ENCODE data around the gene PHKB. TPM values are rescaled to one million over a fixed set of nuclear protein-coding genes. Genes with fewer than 3 reads are reported as not detected.

PHKB gene
- total and polyA plus RNA-seq, 4 donors: 24.4 to 86.5 (median 42.7) TPM

DNA sequence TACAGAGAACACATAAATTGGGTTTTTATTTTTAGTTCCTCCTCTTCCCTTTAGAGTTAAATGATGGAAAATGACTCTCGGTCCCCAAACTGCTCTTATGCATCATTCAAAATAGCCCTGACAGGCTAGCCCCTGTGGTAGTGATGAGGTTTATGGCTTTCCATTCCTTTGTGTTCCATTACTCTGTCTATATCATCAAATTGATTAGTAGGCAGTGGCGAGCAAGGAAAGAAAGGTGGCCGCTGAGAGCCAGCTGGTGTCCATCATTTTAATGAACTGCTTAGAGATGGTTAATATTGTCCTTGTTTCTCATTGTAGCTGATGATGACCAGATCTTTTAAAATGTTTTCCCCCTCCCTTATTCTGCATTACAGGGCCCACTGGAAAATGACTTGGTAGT is 179.5 kb downstream of the PHKB start:
- H3K36me3 ChIP-seq (ENCODE audit: control insufficient read depth in 1 of 2, insufficient read depth in 2 of 2, low read length in 1 of 2): no peaks in the 10 kb centered on the region
- intact Hi-C loops (cut with DNase I): no loop called here
- no peak for ATAC-seq (ENCODE audit: low FRiP score)
- no peak for DNase-seq
- H3K27me3 ChIP-seq (ENCODE audit: control insufficient read depth in 1 of 2, insufficient read depth in 2 of 2, low read length in 1 of 2): no peaks in the 10 kb centered on the region
- H3K9me3 ChIP-seq (ENCODE audit: control insufficient read depth, low read length): no peaks in the 10 kb centered on the region
- peaks cover 6 to 7% of the 10 kb centered on the region in 2 donors for H3K4me1 ChIP-seq (ENCODE audit: control insufficient read depth in 1 of 2, insufficient read depth in 2 of 2, low read length in 2 of 2)
- 97% methylated on average over 3 of the region's 3 CpGs for WGBS, 2 donors
- H3K4me3 ChIP-seq (ENCODE audit: low read length in 2 of 2): no peak overlapping the region
- no peak overlapping the region for H3K27ac ChIP-seq (ENCODE audit: low read depth in 1 of 2, low read length in 2 of 2)

DNA sequence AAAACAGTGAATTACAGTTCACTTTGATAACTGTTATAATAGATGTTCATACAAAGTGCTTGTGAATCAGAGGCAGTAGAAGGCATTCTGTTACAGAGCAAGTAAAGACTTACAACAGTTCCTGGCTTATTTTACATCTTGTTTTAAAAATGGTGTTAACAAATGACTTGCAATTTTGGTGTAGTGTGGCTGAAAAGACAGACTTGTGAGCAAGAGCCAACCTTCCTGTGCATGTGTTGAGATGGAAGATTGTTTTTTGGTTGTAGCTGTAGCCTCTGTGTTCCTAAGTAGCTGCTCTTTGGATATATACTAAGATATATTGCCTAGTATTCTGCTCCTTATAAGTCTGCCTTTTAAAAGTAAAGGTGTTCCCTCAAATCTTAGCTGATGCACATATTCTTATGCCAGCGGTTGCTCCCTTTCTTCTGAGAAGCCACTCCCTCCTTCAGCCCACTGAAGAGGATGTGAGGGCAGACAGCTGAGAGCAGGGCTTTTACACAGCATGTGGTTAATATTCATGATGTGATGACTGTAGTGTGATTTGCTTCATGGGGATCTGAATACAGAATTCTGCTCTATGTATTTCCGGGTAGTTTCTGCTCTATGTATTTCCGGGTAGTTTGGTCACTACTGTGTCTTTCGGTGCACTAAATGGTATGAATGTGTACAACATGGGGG is 182.3 kb downstream of the PHKB start:
- no peaks in the 10 kb centered on the region for H3K36me3 ChIP-seq (ENCODE audit: control insufficient read depth in 1 of 2, insufficient read depth in 2 of 2, low read length in 1 of 2)
- H3K4me3 ChIP-seq (ENCODE audit: low read length in 2 of 2): no peak overlapping the region
- DNase-seq (no peak), ATAC-seq (ENCODE audit: low FRiP score) (no peak)
- WGBS, 2 donors: 78 to 86% methylated on average over 4 of the region's 4 CpGs
- intact Hi-C loops (cut with DNase I): no loop called here
- no peaks in the 10 kb centered on the region for H3K9me3 ChIP-seq (ENCODE audit: control insufficient read depth, low read length)
- H3K27ac ChIP-seq (ENCODE audit: low read depth in 1 of 2, low read length in 2 of 2): no peak overlapping the region
- H3K27me3 ChIP-seq (ENCODE audit: control insufficient read depth in 1 of 2, insufficient read depth in 2 of 2, low read length in 1 of 2): no peaks in the 10 kb centered on the region
- peaks cover 6 to 7% of the 10 kb centered on the region in 2 donors for H3K4me1 ChIP-seq (ENCODE audit: control insufficient read depth in 1 of 2, insufficient read depth in 2 of 2, low read length in 2 of 2)

DNA sequence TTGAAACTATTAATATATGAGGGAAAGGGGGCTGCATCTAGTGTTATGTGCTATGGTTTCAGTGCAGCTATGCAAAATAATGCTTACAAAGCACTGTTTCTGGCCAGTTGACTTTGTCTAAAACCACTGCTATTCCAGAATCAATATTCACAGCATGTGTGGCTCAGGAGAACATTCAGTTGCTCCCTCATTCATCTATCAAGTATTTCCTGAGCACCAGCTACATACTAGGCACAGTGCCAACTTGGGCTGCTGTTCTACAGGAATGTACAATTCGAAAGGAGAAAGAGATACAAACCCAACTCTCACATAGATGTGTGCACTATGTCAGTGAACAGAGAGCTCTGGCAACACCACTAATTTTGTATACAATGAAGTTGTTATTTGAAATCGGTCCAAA is 183.0 kb downstream of the PHKB start:
- H3K9me3 ChIP-seq (ENCODE audit: control insufficient read depth, low read length): no peaks in the 10 kb centered on the region
- 26 to 30% methylated on average over 2 of the region's 2 CpGs for WGBS, 2 donors
- DNase-seq (peak in 1 of 2 donors; percentile 62), ATAC-seq (ENCODE audit: low FRiP score) (no peak)
- no peak overlapping the region for H3K4me3 ChIP-seq (ENCODE audit: low read length in 2 of 2)
- H3K27me3 ChIP-seq (ENCODE audit: control insufficient read depth in 1 of 2, insufficient read depth in 2 of 2, low read length in 1 of 2): no peaks in the 10 kb centered on the region
- peaks cover 6 to 7% of the 10 kb centered on the region in 2 donors for H3K4me1 ChIP-seq (ENCODE audit: control insufficient read depth in 1 of 2, insufficient read depth in 2 of 2, low read length in 2 of 2)
- H3K27ac ChIP-seq (ENCODE audit: low read depth in 1 of 2, low read length in 2 of 2): peak overlapping the region in 1 of 2 donors; percentile 44
- H3K36me3 ChIP-seq (ENCODE audit: control insufficient read depth in 1 of 2, insufficient read depth in 2 of 2, low read length in 1 of 2): no peaks in the 10 kb centered on the region
- intact Hi-C loops (cut with DNase I): no loop called here

DNA sequence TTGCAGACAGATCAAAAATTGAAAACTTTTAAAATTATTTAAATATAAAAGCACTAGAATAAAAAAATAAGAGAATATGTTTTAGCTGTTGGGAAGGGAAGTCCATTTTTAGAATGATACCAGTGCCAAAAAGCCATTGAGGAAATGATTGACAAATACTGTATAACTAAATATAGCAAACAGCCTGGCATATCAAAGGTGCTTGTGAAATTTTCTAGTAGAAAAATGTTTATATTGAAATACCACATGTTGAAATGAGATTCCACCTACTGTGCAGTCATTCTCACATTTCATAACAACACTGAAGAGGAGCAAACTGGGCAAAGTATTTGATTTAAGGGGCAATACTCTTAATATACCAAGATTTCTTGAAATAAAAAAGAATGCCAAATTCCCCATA is 183.5 kb downstream of the PHKB start:
- Histone ChIP-seq H3K4me3 (ENCODE audit: low read length in 2 of 2) (no peak overlapping the region), H3K36me3 (ENCODE audit: control insufficient read depth in 1 of 2, insufficient read depth in 2 of 2, low read length in 1 of 2) (no peaks in the 10 kb centered on the region), H3K9me3 (ENCODE audit: control insufficient read depth, low read length) (no peaks in the 10 kb centered on the region), H3K27me3 (ENCODE audit: control insufficient read depth in 1 of 2, insufficient read depth in 2 of 2, low read length in 1 of 2) (no peaks in the 10 kb centered on the region), H3K27ac (ENCODE audit: low read depth in 1 of 2, low read length in 2 of 2) (no peak overlapping the region), H3K4me1 (ENCODE audit: control insufficient read depth in 1 of 2, insufficient read depth in 2 of 2, low read length in 2 of 2) (peaks cover 6 to 7% of the 10 kb centered on the region in 2 donors)
- intact Hi-C loops (cut with DNase I): no loop called here
- DNase-seq: no peak
- no peak for ATAC-seq (ENCODE audit: low FRiP score)

DNA sequence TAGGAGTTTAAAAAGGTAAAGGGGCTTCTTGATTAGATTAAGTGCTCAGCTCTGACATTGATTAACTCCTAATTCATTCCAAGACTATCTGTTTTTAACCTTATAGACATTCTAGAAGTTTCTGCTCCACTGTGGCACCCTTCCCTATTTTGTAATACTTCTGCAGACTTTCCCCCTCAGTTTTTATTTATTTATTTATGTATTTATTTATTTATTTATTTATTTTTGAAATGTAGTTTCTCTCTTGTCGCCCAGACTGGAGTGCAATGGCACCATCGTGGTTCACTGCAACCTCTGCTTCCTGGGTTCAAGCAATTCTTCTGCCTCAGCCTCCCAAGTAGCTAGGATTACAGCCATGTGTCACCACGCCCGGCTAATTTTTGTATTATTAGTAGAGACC is 185.8 kb downstream of the PHKB start:
- WGBS, 2 donors: 95 to 99% methylated on average over 4 of the region's 4 CpGs
- intact Hi-C loops (cut with DNase I): no loop called here
- H3K27ac ChIP-seq (ENCODE audit: low read depth in 1 of 2, low read length in 2 of 2): no peak overlapping the region
- ATAC-seq (ENCODE audit: low FRiP score): no peak
- H3K9me3 ChIP-seq (ENCODE audit: control insufficient read depth, low read length): no peaks in the 10 kb centered on the region
- no peak overlapping the region for H3K4me3 ChIP-seq (ENCODE audit: low read length in 2 of 2)
- peaks cover 6 to 7% of the 10 kb centered on the region in 2 donors for H3K4me1 ChIP-seq (ENCODE audit: control insufficient read depth in 1 of 2, insufficient read depth in 2 of 2, low read length in 2 of 2)
- peaks cover 1 to 2% of the 10 kb centered on the region in 2 donors for H3K36me3 ChIP-seq (ENCODE audit: control insufficient read depth in 1 of 2, insufficient read depth in 2 of 2, low read length in 1 of 2)
- DNase-seq: no peak
- H3K27me3 ChIP-seq (ENCODE audit: control insufficient read depth in 1 of 2, insufficient read depth in 2 of 2, low read length in 1 of 2): no peaks in the 10 kb centered on the region

DNA sequence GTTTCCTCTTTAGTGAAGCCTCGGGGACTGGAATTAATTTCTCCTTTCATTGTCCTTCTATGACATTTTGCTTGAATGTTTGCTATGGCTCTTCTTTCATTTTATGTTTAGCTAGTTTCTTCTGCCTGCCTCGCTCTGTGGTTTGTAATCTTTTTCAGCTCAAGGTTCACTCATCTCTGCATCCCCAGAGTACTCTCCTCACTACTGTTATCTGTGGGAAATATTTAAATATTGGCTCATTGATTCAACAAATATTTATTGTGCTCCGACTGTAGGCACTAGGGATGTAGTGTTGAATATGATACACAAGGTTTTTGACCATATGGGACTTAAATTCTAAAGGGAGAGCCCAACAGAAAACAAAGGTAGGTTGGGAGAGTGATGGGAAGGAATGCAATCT is 195.9 kb downstream of the PHKB start:
- intact Hi-C loops (cut with DNase I): no loop called here
- 93% methylated on average over 3 of the region's 3 CpGs for WGBS, 2 donors
- Histone ChIP-seq H3K4me1 (ENCODE audit: control insufficient read depth in 1 of 2, insufficient read depth in 2 of 2, low read length in 2 of 2) (no peaks in the 10 kb centered on the region), H3K27ac (ENCODE audit: low read depth in 1 of 2, low read length in 2 of 2) (no peak overlapping the region), H3K4me3 (ENCODE audit: low read length in 2 of 2) (no peak overlapping the region), H3K36me3 (ENCODE audit: control insufficient read depth in 1 of 2, insufficient read depth in 2 of 2, low read length in 1 of 2) (peaks cover 3 to 8% of the 10 kb centered on the region in 2 donors), H3K27me3 (ENCODE audit: control insufficient read depth in 1 of 2, insufficient read depth in 2 of 2, low read length in 1 of 2) (no peaks in the 10 kb centered on the region), H3K9me3 (ENCODE audit: control insufficient read depth, low read length) (no peaks in the 10 kb centered on the region)
- ATAC-seq (ENCODE audit: low FRiP score) (no peak), DNase-seq (no peak)

DNA sequence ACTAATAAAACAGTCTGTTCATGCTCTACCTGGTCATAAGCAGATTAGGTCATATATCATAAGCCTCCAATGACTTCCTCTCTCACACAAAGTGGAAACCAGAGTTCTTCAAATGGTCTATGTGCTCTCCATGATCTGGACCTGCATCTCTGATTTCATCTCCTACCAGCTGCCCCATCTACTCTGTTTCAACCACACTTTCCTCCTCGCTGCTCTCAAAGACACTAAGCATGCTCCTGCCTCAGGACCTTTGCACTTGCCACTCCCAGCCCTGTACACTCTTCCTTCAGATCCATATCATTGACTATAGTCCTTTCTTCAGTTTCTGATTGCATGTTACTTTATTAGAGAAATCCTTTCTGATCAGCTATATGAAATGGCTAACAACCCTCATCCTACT is 196.8 kb downstream of the PHKB start:
- Histone ChIP-seq H3K4me1 (ENCODE audit: control insufficient read depth in 1 of 2, insufficient read depth in 2 of 2, low read length in 2 of 2) (no peaks in the 10 kb centered on the region), H3K27me3 (ENCODE audit: control insufficient read depth in 1 of 2, insufficient read depth in 2 of 2, low read length in 1 of 2) (no peaks in the 10 kb centered on the region), H3K36me3 (ENCODE audit: control insufficient read depth in 1 of 2, insufficient read depth in 2 of 2, low read length in 1 of 2) (peaks cover 3 to 5% of the 10 kb centered on the region in 2 donors), H3K27ac (ENCODE audit: low read depth in 1 of 2, low read length in 2 of 2) (no peak overlapping the region), H3K4me3 (ENCODE audit: low read length in 2 of 2) (no peak overlapping the region), H3K9me3 (ENCODE audit: control insufficient read depth, low read length) (no peaks in the 10 kb centered on the region)
- 95 to 98% methylated on average over 1 of the region's 1 CpG for WGBS, 2 donors
- ATAC-seq (ENCODE audit: low FRiP score): no peak
- no peak for DNase-seq
- intact Hi-C loops (cut with DNase I): no loop called here

DNA sequence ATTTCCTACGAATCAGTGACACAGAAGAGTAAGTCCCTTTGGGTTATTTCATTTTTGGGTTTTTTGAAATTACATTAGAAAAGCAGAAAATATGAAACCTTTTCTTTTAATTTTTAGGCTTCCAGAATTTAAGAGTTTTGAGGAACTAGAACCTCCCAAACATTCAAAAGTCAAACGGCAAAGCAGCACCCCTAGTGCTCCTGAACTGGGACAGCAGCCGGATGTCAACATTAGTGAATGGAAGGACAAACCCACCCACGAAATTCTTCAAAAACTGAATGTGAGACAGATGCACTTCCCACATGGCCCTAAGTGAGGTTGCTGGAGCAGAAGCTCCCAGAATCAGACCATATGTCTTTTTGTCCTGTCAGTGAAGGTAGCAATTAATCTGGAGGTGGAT is 199.4 kb downstream of the PHKB start:
- WGBS, 2 donors: 86 to 92% methylated on average over 4 of the region's 4 CpGs
- no peaks in the 10 kb centered on the region for H3K9me3 ChIP-seq (ENCODE audit: control insufficient read depth, low read length)
- no peak overlapping the region for H3K27ac ChIP-seq (ENCODE audit: low read depth in 1 of 2, low read length in 2 of 2)
- no peaks in the 10 kb centered on the region for H3K4me1 ChIP-seq (ENCODE audit: control insufficient read depth in 1 of 2, insufficient read depth in 2 of 2, low read length in 2 of 2)
- intact Hi-C loops (cut with DNase I): no loop called here
- H3K36me3 ChIP-seq (ENCODE audit: control insufficient read depth in 1 of 2, insufficient read depth in 2 of 2, low read length in 1 of 2): peaks cover 3 to 4% of the 10 kb centered on the region in 2 donors
- ATAC-seq (ENCODE audit: low FRiP score): no peak
- no peak overlapping the region for H3K4me3 ChIP-seq (ENCODE audit: low read length in 2 of 2)
- no peaks in the 10 kb centered on the region for H3K27me3 ChIP-seq (ENCODE audit: control insufficient read depth in 1 of 2, insufficient read depth in 2 of 2, low read length in 1 of 2)
- no peak for DNase-seq

DNA sequence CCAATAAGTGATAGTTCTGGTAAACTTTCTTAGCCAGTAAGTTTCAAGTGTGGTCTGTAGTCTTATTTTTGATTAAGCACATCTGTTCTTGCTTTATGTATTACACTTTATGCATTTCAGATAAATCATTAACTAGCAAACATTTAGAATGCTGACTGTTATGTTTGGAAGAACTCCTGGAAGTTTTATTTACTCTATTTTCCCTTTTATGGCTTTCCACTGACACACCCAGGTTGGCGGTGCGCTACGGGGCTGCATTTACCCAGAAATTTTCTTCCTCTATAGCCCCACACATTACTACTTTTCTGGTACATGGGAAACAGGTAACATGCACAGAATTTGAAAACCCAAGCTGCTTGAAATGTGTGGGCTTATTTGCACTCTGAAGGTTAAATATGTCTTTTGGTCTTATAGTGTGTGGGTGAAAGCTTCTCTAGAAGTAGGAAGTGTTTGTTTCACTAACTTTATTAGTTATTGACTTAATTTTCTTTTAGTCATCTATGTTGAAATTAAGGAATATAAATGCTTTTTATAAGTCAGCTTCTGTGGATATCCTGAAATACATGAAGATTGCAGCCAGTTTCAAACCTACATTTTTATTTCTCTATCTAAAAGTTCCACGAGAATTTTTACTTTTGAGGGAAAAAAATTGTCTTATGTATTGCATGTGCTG is 203.7 kb downstream of the PHKB start:
- DNase-seq: no peak
- Histone ChIP-seq H3K27me3 (ENCODE audit: control insufficient read depth in 1 of 2, insufficient read depth in 2 of 2, low read length in 1 of 2) (no peaks in the 10 kb centered on the region), H3K36me3 (ENCODE audit: control insufficient read depth in 1 of 2, insufficient read depth in 2 of 2, low read length in 1 of 2) (peaks cover 3 to 4% of the 10 kb centered on the region in 2 donors), H3K9me3 (ENCODE audit: control insufficient read depth, low read length) (no peaks in the 10 kb centered on the region), H3K4me3 (ENCODE audit: low read length in 2 of 2) (no peak overlapping the region), H3K4me1 (ENCODE audit: control insufficient read depth in 1 of 2, insufficient read depth in 2 of 2, low read length in 2 of 2) (no peaks in the 10 kb centered on the region), H3K27ac (ENCODE audit: low read depth in 1 of 2, low read length in 2 of 2) (no peak overlapping the region)
- WGBS, 2 donors: 36% methylated on average over 4 of the region's 4 CpGs
- no peak for ATAC-seq (ENCODE audit: low FRiP score)
- intact Hi-C loops (cut with DNase I): no loop called here

Data from aorta (tissue), 5 donors.